Neutrophil (primary cell): ENCODE results near the gene SRP9.
"Not testable (repeated sequence)": the region's sequence is repeated elsewhere in the genome, so short reads cannot be mapped to it uniquely, and the experiment has no call there.

Experiments
- H3K27ac ChIP-seq: fragments of 200-600 bp; sonication (generic); 2 replicates; pipeline ENCODE4 v1.5.1; 2016; ENCODE audit warnings: mild to moderate bottlenecking, moderate library complexity
- H3K27me3 ChIP-seq: fragments of 200-600 bp; sonication (generic); 2 replicates; pipeline ENCODE4 v1.6.0; 2016; ENCODE audit warnings: mild to moderate bottlenecking
- H3K36me3 ChIP-seq: fragments of 200-600 bp; sonication (generic); 2 replicates; pipeline ENCODE4 v1.5.1; 2017
- H3K4me1 ChIP-seq, 2 experiments: fragments of 200-600 bp in 1 of 2; sonication (generic) in 1 of 2; 1 replicate in 1 of 2; 2 replicates in 1 of 2; pipeline versions ENCODE4 v1.5.1 to v1.6.1; 2013 to 2016; ENCODE audit warnings: low read depth in 1 of 2, low read length in 1 of 2, mild to moderate bottlenecking in 1 of 2, moderate library complexity in 1 of 2; ENCODE audit not compliant: control insufficient read depth in 1 of 2, insufficient read depth in 1 of 2
- H3K4me3 ChIP-seq, 2 experiments: fragments of 200-600 bp in 1 of 2; sonication (generic) in 1 of 2; 1 replicate in 1 of 2; 2 replicates in 1 of 2; pipeline ENCODE4 v1.5.1; 2013 to 2016; ENCODE audit warnings: low read depth in 1 of 2, low read length in 1 of 2, mild to moderate bottlenecking in 1 of 2, moderate library complexity in 1 of 2
- H3K9me3 ChIP-seq: fragments of 200-600 bp; sonication (generic); 2 replicates; pipeline ENCODE4 v1.5.1; 2016
- TF ChIP-seq, protein P1 (sequence below): fragments of 200-600 bp; sonication (generic); IDR thresholded peaks from 2 replicates; pipeline ENCODE4 v1.5.1; 2016; ENCODE audit warnings: antibody characterized with exemption

SRP9 gene

DNA sequence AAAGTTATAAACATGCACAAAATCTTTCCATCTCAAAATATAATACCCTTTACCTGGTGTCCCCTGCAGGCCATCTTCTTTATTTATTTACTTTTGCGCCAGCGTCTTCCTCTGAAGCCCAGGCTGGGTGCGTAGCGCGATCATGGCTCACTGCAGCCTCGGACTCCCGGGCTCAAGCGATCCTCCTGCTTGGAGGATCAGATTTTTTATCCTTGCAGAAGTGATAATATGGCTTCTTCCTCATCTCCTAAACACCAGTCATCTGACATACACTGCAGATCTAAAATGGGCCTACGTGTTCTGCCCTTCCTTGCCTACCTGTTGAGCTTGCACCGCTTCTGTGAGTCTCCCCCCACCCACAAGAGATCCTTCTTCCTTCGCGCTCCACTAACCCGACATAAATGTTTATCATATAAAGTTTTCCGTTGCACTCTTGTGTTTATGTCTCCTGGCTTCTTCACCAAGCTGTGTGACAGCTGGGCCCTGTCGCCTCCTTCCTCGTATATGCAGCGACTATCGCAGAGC is 506 bp upstream of the SRP9 start:
- peak overlapping the region; percentile 92 for H3K27ac ChIP-seq
- H3K4me1 ChIP-seq: peaks cover 52 to 53% of the 10 kb centered on the region in 2 experiments
- H3K4me3 ChIP-seq: peak overlapping the region; percentile 83 to 97
- TF ChIP-seq, protein P1, sequence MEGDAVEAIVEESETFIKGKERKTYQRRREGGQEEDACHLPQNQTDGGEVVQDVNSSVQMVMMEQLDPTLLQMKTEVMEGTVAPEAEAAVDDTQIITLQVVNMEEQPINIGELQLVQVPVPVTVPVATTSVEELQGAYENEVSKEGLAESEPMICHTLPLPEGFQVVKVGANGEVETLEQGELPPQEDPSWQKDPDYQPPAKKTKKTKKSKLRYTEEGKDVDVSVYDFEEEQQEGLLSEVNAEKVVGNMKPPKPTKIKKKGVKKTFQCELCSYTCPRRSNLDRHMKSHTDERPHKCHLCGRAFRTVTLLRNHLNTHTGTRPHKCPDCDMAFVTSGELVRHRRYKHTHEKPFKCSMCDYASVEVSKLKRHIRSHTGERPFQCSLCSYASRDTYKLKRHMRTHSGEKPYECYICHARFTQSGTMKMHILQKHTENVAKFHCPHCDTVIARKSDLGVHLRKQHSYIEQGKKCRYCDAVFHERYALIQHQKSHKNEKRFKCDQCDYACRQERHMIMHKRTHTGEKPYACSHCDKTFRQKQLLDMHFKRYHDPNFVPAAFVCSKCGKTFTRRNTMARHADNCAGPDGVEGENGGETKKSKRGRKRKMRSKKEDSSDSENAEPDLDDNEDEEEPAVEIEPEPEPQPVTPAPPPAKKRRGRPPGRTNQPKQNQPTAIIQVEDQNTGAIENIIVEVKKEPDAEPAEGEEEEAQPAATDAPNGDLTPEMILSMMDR: no peak
- H3K36me3 ChIP-seq: no peaks in the 10 kb centered on the region
- H3K27me3 ChIP-seq: no peaks in the 10 kb centered on the region
- H3K9me3 ChIP-seq: no peaks in the 10 kb centered on the region

DNA sequence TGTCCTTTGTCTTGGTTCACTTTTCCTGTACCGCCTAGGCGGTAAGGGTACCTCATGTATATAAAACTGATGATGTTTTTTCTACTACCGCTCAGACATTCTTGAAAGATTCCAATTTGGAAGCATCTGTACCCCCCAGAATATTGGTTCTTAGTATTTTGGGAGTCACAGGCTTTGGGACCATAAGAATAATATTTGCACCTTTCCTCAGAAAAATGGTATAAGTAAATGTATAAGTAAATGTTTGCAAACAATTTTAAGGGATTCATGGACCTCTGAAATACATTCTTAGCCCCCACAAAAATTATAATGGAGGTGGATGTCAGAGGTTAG is 677 bp downstream of the SRP9 start:
- H3K27me3 ChIP-seq: no peaks in the 10 kb centered on the region
- no peaks in the 10 kb centered on the region for H3K36me3 ChIP-seq
- H3K9me3 ChIP-seq: no peaks in the 10 kb centered on the region
- TF ChIP-seq, protein P1: no peak
- H3K4me3 ChIP-seq: peak overlapping the region; percentile 83 to 97
- peak overlapping the region; percentile 92 for H3K27ac ChIP-seq
- peaks cover 57 to 61% of the 10 kb centered on the region in 2 experiments for H3K4me1 ChIP-seq

DNA sequence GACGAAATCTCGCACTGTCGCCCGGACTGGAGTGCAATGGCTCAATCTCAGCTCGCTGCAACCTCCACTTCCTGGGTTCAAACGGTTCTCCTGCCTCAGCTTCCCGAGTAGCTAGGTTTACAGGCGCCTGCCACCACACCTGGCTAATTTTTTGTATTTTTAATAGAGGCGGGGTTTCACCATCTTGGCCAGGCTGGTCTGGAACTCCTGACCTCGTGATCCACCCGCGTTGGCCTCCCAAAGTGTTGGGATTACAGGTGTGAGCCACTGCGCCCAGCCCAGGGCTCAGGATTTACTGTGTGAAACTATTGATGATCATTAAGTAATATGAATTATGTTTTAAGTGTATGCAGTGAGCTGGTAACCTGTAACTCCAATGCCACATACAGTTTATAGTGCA is 1.5 kb downstream of the SRP9 start:
- not testable (repeated sequence) for H3K27me3 ChIP-seq, H3K9me3 ChIP-seq, H3K36me3 ChIP-seq
- Histone ChIP-seq H3K4me3 (peak overlapping the region; percentile 83 to 97), H3K4me1 (peaks cover 57 to 61% of the 10 kb centered on the region in 2 experiments), H3K27ac (peak overlapping the region; percentile 92)

DNA sequence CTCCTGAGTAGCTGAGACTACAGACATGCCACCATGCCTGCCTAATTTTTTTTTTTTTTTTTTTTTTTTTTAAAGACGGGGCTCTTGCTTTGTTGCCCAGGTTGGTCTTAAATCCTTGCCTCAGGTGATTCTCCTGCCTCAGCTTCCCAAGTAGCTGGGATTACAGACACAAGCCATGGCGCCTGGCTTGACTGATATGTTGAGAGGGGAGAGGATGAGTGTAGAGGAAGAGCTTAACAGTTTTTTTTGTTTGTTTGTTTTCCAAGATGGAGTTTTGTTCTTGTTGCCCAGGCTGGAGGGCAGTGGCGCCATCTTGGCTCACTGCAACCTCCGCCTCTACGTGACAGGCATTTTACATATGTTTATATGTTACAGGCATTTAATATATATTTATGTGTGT is 2.5 kb downstream of the SRP9 start:
- peaks cover 9% of the 10 kb centered on the region for H3K36me3 ChIP-seq
- H3K4me3 ChIP-seq: peak overlapping the region in 1 of 2 experiments; percentile 32
- H3K27ac ChIP-seq: peak overlapping the region; percentile 92
- H3K9me3 ChIP-seq: no peaks in the 10 kb centered on the region
- H3K27me3 ChIP-seq: no peaks in the 10 kb centered on the region
- peaks cover 57 to 61% of the 10 kb centered on the region in 2 experiments for H3K4me1 ChIP-seq
- TF ChIP-seq, protein P1: no peak

DNA sequence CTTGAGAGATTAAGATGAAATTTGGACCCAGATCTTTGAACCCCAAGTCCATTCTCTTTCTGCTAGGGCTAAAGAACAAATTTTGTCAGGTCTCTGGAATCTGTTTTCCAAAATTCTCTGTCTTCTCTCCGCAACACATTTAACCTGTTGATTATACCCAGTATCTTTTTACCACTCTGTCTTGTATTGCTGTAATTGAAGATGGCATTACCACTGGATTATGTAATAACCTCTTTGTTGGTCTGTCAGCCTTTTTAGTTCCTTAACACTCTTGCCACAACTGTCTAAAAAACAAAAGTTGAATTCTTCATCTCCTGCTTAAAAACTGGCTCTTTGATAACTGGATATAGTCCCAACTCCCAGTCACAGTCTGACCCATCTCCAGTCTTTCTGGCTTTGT is 3.0 kb downstream of the SRP9 start:
- H3K27ac ChIP-seq: peak overlapping the region; percentile 92
- TF ChIP-seq, protein P1: no peak
- peak overlapping the region in 1 of 2 experiments; percentile 32 for H3K4me3 ChIP-seq
- no peaks in the 10 kb centered on the region for H3K27me3 ChIP-seq
- H3K4me1 ChIP-seq: peaks cover 57 to 61% of the 10 kb centered on the region in 2 experiments
- H3K9me3 ChIP-seq: no peaks in the 10 kb centered on the region
- H3K36me3 ChIP-seq: peaks cover 14% of the 10 kb centered on the region

DNA sequence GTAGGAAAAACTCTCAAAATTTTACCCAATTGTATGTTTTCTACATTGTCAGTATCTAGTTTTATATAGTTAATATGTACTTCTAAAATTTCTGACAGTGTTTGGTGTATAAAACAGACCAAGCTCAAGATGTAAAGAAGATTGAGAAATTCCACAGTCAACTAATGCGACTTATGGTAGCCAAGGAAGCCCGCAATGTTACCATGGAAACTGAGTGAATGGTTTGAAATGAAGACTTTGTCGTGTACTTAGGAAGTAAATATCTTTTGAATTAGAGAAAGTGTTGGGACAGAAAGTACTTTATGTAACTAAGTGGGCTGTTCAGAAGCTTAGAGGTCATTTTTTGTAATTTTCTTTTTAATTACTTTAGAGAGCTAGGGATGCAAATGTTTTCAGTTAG is 11.5 kb downstream of the SRP9 start:
- not testable (repeated sequence) for H3K9me3 ChIP-seq, H3K4me3 ChIP-seq, H3K4me1 ChIP-seq, H3K27ac ChIP-seq, H3K27me3 ChIP-seq
- H3K36me3 ChIP-seq: peaks cover 75% of the 10 kb centered on the region

DNA sequence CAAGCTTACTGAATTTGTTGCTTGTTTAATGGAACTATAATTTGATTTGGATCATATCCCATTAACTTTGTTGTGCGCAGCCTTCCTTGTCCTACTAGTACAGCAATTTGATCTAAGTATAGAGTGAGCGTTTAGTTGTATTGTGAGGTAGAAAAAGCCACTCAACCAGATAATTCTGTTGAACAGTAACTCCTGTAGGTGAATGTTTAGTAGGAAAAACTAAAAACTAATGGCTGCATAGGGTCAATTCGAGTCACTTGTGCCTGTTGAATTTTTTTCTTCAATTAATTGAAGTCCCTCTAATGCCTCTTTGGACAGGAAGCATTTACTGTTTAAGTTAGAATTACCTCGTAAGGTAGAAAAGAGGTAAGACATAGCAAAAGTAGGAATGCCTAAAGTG is 17.3 kb downstream of the SRP9 start:
- TF ChIP-seq, protein P1: no peak
- Histone ChIP-seq H3K36me3 (peaks cover 26% of the 10 kb centered on the region), H3K9me3 (no peaks in the 10 kb centered on the region), H3K27ac (no peak overlapping the region), H3K4me3 (no peak overlapping the region), H3K4me1 (no peaks in the 10 kb centered on the region), H3K27me3 (no peaks in the 10 kb centered on the region)

DNA sequence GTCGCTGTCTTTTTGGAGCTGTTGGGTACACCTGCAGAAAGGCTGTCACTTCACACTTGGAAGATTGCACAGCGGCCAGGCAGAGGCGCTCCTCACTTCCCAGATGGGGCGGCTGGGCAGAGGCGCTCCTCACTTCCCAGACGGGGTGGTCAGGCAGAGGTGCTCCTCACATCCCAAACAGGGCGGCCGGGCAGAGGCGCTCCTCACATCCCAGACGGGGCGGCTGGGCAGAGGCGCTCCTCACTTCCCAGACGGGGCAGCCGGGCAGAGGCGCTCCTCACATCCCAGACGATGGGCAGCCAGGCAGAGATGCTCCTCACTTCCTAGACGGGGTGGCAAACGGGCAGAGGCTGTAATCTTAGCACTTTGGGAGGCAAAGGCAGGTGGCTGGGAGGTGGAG is 18.5 kb downstream of the SRP9 start:
- not testable (repeated sequence) for H3K27me3 ChIP-seq, H3K27ac ChIP-seq, H3K4me3 ChIP-seq, H3K4me1 ChIP-seq, H3K9me3 ChIP-seq
- peaks cover 14% of the 10 kb centered on the region for H3K36me3 ChIP-seq

DNA sequence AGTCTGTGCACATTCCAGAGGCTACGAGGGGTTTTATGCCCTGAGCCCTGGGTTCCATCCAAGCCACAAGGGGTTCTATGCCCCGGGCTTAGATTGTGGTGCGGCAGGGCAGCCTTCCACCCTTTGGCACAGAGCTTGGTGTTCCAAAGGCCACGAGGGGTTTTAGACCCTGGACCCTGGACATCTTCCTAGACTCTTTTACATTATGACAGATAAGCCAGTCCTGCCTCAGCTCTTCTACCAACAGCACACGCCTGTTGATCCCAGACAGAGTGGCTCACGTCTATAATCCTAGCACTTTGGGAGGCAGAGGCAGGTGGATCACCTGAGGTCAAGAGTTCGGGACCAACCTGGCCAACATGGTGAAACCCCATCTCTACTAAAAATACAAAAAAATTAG is 23.5 kb downstream of the SRP9 start:
- H3K36me3 ChIP-seq, H3K4me1 ChIP-seq, H3K27me3 ChIP-seq, H3K4me3 ChIP-seq, H3K9me3 ChIP-seq, H3K27ac ChIP-seq: not testable (repeated sequence)
